OCI-LY1 (cell line): ENCODE measurements around the gene SEC23IP.

Source experiments
- H2AFZ ChIP-seq: fragments of 200-600 bp; sonication (generic), shearing (Covaris generic); 2 replicates; pipeline ENCODE4 v1.6.0; 2014; ENCODE audit warnings: antibody characterized with exemption, mild to moderate bottlenecking, low read length
- H3F3A ChIP-seq: fragments of 200-600 bp; sonication (generic), shearing (Covaris generic); 2 replicates; pipeline ENCODE4 v1.6.0; 2014; ENCODE audit warnings: mild to moderate bottlenecking, antibody characterized with exemption, low read length, moderate library complexity; ENCODE audit not compliant: insufficient read depth
- H3K27ac ChIP-seq: fragments of 200-600 bp; sonication (generic); 2 replicates; pipeline ENCODE4 v1.5.1; 2014; ENCODE audit warnings: low read length, mixed run types, mild to moderate bottlenecking, low read depth; ENCODE audit not compliant: poor library complexity, severe bottlenecking
- H3K27me3 ChIP-seq: fragments of 200-600 bp; sonication (generic); 2 replicates; pipeline ENCODE4 v1.6.0; 2014; ENCODE audit warnings: antibody characterized with exemption, mild to moderate bottlenecking, low read length, moderate library complexity; ENCODE audit not compliant: insufficient read depth
- H3K36me3 ChIP-seq: fragments of 200-600 bp; sonication (generic); 2 replicates; pipeline ENCODE4 v1.6.1; 2014; ENCODE audit warnings: mild to moderate bottlenecking, antibody characterized with exemption, low read length, moderate library complexity, mixed read lengths; ENCODE audit not compliant: insufficient read depth
- H3K4me1 ChIP-seq: fragments of 200-600 bp; sonication (generic); 2 replicates; pipeline ENCODE4 v1.5.1; 2014; ENCODE audit warnings: mild to moderate bottlenecking, low read length, moderate library complexity; ENCODE audit not compliant: insufficient read depth, severe bottlenecking
- H3K4me2 ChIP-seq: fragments of 200-600 bp; sonication (generic), shearing (Covaris generic); 2 replicates; pipeline ENCODE4 v1.6.1; 2014; ENCODE audit warnings: low read length
- H3K4me3 ChIP-seq: fragments of 200-600 bp; sonication (generic); 2 replicates; pipeline ENCODE4 v1.5.1; 2014; ENCODE audit warnings: low read length, low read depth, mild to moderate bottlenecking, mixed read lengths; ENCODE audit not compliant: poor library complexity, severe bottlenecking
- H3K79me2 ChIP-seq: fragments of 200-600 bp; shearing (Covaris generic); 2 replicates; pipeline ENCODE4 v1.6.1; 2016; ENCODE audit warnings: mixed run types, low read length, mixed read lengths; ENCODE audit not compliant: insufficient read depth
- H3K9ac ChIP-seq: fragments of 200-600 bp; sonication (generic), shearing (Covaris generic); 2 replicates; pipeline ENCODE4 v1.6.1; 2014; ENCODE audit warnings: mild to moderate bottlenecking, low read length, mixed read lengths
- H3K9me2 ChIP-seq: fragments of 200-600 bp; sonication (generic), shearing (Covaris generic); 2 replicates; pipeline ENCODE4 v1.6.1; 2014; ENCODE audit warnings: low read depth, mild to moderate bottlenecking, low read length, mixed read lengths
- H3K9me3 ChIP-seq: fragments of 200-600 bp; shearing (Covaris generic); 2 replicates; pipeline ENCODE4 v1.6.1; 2014; ENCODE audit warnings: low read length, mixed read lengths
- H4K20me1 ChIP-seq: fragments of 200-600 bp; sonication (generic), shearing (Covaris generic); 2 replicates; pipeline ENCODE4 v1.6.0; 2016; ENCODE audit warnings: mild to moderate bottlenecking, low read length; ENCODE audit not compliant: insufficient read depth
- EZH2 ChIP-seq: fragments of 200-600 bp; sonication (generic), shearing (Covaris generic); IDR thresholded peaks from 2 replicates; pipeline ENCODE4 v1.8.0; 2017; ENCODE audit warnings: borderline replicate concordance, mixed run types, mild to moderate bottlenecking, antibody characterized with exemption, low read length, moderate library complexity, mixed read lengths
- TF ChIP-seq, protein P1 (sequence below): fragments of 200-600 bp; sonication (generic), shearing (Covaris generic); IDR thresholded peaks from 2 replicates; pipeline ENCODE4 v1.5.1; 2017; ENCODE audit warnings: mild to moderate bottlenecking, antibody characterized with exemption, low read length, moderate library complexity, mixed read lengths

The SEC23IP gene

DNA sequence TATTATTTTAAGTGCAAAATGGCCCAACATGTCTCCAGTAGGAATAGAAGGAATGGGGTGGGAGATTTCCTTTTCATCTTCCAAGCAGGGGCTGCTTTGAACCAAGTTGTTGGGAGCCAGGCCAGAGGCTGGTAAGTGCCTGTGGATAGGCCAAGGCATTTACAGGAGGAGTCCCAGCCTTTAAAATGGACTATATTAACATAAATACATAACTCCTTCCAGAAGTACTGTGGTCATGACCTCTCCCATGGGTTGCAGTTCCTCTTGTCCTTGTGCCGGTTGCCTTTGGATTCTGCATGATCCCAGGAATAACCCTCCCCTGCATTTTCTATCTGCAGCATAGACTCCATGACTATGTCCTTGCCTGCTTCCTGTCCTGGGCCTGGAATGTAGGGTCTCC lies 95.8 kb downstream of the SEC23IP start:
- Histone ChIP-seq H3K27me3 (no peaks in the 10 kb centered on the region), H3F3A (no peaks in the 10 kb centered on the region), H4K20me1 (no peaks in the 10 kb centered on the region), H3K4me2 (no peak overlapping the region), H3K36me3 (no peaks in the 10 kb centered on the region), H3K9ac (no peak overlapping the region), H3K79me2 (no peaks in the 10 kb centered on the region), H2AFZ (no peak overlapping the region), H3K9me2 (no peaks in the 10 kb centered on the region), H3K27ac (no peak overlapping the region), H3K4me3 (no peak overlapping the region), H3K9me3 (no peaks in the 10 kb centered on the region), H3K4me1 (no peaks in the 10 kb centered on the region)
- TF ChIP-seq EZH2, result no peak
- TF ChIP-seq, protein P1, sequence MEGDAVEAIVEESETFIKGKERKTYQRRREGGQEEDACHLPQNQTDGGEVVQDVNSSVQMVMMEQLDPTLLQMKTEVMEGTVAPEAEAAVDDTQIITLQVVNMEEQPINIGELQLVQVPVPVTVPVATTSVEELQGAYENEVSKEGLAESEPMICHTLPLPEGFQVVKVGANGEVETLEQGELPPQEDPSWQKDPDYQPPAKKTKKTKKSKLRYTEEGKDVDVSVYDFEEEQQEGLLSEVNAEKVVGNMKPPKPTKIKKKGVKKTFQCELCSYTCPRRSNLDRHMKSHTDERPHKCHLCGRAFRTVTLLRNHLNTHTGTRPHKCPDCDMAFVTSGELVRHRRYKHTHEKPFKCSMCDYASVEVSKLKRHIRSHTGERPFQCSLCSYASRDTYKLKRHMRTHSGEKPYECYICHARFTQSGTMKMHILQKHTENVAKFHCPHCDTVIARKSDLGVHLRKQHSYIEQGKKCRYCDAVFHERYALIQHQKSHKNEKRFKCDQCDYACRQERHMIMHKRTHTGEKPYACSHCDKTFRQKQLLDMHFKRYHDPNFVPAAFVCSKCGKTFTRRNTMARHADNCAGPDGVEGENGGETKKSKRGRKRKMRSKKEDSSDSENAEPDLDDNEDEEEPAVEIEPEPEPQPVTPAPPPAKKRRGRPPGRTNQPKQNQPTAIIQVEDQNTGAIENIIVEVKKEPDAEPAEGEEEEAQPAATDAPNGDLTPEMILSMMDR, result no peak

DNA sequence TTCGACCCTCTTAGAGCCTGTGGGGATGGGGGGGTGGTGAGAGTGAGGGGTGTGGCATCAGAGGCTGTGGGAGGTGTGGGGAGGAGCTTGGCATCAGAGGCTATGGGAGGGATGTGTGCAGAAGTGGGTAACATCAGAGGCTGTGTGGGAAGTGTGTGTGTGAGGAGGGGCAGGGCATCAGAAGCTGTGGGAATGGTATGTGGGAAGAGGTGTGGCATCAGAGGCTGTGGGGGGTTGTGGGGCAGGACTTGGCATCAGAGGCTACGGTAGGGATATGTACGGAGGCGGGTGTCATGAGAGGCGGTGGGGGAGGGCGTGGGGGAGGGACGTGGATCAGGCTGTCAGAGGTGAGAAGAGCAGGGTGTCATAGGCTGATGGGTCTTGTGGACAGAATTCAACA lies 97.4 kb downstream of the SEC23IP start:
- H3K27me3 ChIP-seq, result no peaks in the 10 kb centered on the region
- no peak overlapping the region for H3K4me3 ChIP-seq
- no peaks in the 10 kb centered on the region for H4K20me1 ChIP-seq
- no peak overlapping the region for H2AFZ ChIP-seq
- no peaks in the 10 kb centered on the region for H3F3A ChIP-seq
- no peak overlapping the region for H3K9ac ChIP-seq
- no peak overlapping the region for H3K4me2 ChIP-seq
- TF ChIP-seq, protein P1, result no peak
- no peak for TF ChIP-seq EZH2
- no peaks in the 10 kb centered on the region for H3K36me3 ChIP-seq
- no peak overlapping the region for H3K27ac ChIP-seq
- H3K9me2 ChIP-seq, result no peaks in the 10 kb centered on the region
- H3K9me3 ChIP-seq, result no peaks in the 10 kb centered on the region
- no peaks in the 10 kb centered on the region for H3K4me1 ChIP-seq
- no peaks in the 10 kb centered on the region for H3K79me2 ChIP-seq

DNA sequence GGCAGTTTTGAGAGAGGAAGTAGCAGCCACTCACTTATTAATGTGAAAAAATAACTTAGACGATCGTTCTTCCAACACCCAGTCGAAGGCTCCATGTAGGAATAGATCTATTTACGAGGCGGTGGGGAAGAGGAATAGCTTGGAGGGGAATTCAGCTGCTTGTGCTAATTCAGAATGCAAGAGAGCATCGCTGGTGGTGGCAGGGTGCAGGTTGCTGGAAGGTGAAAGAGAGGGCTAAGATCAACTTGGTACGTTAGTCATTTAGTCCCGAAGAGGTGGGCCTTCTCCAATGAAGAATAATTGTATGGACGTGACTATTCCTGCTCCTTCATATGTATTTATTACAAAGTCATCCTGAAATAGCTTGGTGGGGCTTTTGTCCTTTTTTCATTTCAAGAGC lies 98.5 kb downstream of the SEC23IP start:
- no peak for TF ChIP-seq EZH2
- TF ChIP-seq, protein P1, result no peak
- Histone ChIP-seq H3K9me2 (no peaks in the 10 kb centered on the region), H4K20me1 (no peaks in the 10 kb centered on the region)

More for the DNA sequence above, 98.5 kb downstream of the SEC23IP start:
- H3K9me3 ChIP-seq, result no peaks in the 10 kb centered on the region
- H3K79me2 ChIP-seq, result no peaks in the 10 kb centered on the region
- H3K27ac ChIP-seq, result no peak overlapping the region
- H3K9ac ChIP-seq, result no peak overlapping the region
- H3K4me2 ChIP-seq, result no peak overlapping the region
- H3K27me3 ChIP-seq, result no peaks in the 10 kb centered on the region
- no peak overlapping the region for H3K4me3 ChIP-seq
- H2AFZ ChIP-seq, result no peak overlapping the region
- H3K36me3 ChIP-seq, result no peaks in the 10 kb centered on the region
- H3K4me1 ChIP-seq, result no peaks in the 10 kb centered on the region
- H3F3A ChIP-seq, result no peaks in the 10 kb centered on the region
